Thoracic aorta (tissue), 2 donors: ENCODE data around the gene SARM1. TPM values are rescaled to one million over a fixed set of nuclear protein-coding genes. Genes with fewer than 3 reads are reported as not detected.

ENCODE experiments used
- ATAC-seq: fragments of 150-250 bp; one replicate; pipeline ENCODE4 v1.8.0; 2017; ENCODE audit warnings: low read depth; ENCODE audit not compliant: insufficient number of reproducible peaks, low FRiP score
- DNase-seq: peaks from one replicate; pipeline ENCODE4 v3.0.0-alpha.2; 2020; ENCODE audit warnings: low spot score
- H3K27ac ChIP-seq, 2 donors: fragments of 200-600 bp; sonication (generic); 1 replicate in 1 of 2; 2 replicates in 1 of 2; pipeline ENCODE4 v1.5.1; 2016; ENCODE audit warnings: mild to moderate bottlenecking in 2 of 2, moderate library complexity in 2 of 2
- H3K27me3 ChIP-seq: fragments of 200-600 bp; sonication (generic); replicated peaks from 2 replicates; pipeline ENCODE4 v1.6.0; 2016; ENCODE audit warnings: mild to moderate bottlenecking; ENCODE audit not compliant: insufficient read depth
- H3K36me3 ChIP-seq: fragments of 200-600 bp; sonication (generic); one replicate; pipeline ENCODE4 v1.5.1; 2016
- H3K4me1 ChIP-seq, 2 donors: fragments of 200-600 bp; sonication (generic); 1 replicate in 1 of 2; 2 replicates in 1 of 2; pipeline versions ENCODE4 v1.5.1 to v1.6.0; 2016; ENCODE audit warnings: low read depth in 2 of 2, mild to moderate bottlenecking in 1 of 2; ENCODE audit not compliant: control insufficient read depth in 1 of 2
- H3K4me3 ChIP-seq: fragments of 200-600 bp; sonication (generic); 2 replicates; pipeline ENCODE4 v1.5.1; 2016; ENCODE audit warnings: mild to moderate bottlenecking
- H3K9me3 ChIP-seq: fragments of 200-600 bp; sonication (generic); 2 replicates; pipeline ENCODE4 v1.5.1; 2016
- total RNA-seq, 2 donors: library from RNA; depleted of rRNA; stranded (reverse); fragments of >200 nt; gene quantifications; one replicate each; pipeline versions ENCODE4 v1.1.0 to v1.2.3, GENCODE V29; 2016
- TF ChIP-seq, protein P1 (sequence below): fragments of 200-600 bp; sonication (generic); IDR thresholded peaks from one replicate; pipeline ENCODE4 v1.5.1; 2019; ENCODE audit warnings: antibody characterized with exemption

The SARM1 gene
- total RNA-seq, 2 donors from 2014 or later, result 19.5 to 24.1 TPM

DNA sequence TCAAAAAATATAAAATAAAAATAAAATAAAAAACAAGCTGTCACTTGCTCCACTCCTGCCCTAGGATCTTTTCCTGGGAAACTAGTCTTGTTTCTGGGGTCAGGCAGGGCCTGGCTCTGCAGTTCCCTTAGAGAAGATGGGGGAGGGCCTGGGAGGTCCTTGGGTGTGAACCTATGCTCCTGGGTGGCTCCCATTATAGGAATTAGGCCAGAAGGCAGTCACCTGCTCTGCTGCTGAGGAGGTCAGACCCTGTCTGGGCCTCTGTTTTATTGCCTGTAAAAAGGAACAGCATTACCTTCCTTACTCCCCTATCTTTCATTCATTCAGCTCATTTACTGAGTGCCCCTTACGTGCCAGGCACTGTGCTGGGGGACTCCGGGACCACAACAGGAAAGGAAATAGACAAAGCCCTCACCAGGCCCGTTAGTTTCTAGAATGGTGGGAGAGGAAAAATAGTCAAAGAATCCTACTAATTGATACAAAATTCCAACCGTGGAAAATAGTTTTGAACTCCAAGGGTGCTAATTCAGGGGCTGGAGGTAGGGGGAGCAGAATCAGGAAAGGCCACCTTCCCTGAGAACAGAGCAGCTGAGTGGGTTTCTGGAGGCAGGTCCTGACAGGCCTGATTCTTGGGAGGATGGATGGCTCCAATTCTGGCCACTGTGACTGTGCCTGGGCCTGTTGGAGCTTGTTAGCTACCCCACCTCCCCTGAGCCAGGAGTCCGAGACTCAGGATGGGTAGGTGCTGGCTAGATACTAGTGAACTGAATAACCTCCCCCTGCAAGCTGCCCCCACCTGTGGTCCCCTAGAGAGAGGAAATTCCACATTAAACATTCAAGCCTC is 35.9 kb downstream of the SARM1 start:
- no peak overlapping the region for H3K27ac ChIP-seq
- TF ChIP-seq, protein P1, sequence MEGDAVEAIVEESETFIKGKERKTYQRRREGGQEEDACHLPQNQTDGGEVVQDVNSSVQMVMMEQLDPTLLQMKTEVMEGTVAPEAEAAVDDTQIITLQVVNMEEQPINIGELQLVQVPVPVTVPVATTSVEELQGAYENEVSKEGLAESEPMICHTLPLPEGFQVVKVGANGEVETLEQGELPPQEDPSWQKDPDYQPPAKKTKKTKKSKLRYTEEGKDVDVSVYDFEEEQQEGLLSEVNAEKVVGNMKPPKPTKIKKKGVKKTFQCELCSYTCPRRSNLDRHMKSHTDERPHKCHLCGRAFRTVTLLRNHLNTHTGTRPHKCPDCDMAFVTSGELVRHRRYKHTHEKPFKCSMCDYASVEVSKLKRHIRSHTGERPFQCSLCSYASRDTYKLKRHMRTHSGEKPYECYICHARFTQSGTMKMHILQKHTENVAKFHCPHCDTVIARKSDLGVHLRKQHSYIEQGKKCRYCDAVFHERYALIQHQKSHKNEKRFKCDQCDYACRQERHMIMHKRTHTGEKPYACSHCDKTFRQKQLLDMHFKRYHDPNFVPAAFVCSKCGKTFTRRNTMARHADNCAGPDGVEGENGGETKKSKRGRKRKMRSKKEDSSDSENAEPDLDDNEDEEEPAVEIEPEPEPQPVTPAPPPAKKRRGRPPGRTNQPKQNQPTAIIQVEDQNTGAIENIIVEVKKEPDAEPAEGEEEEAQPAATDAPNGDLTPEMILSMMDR, result no peak
- no peaks in the 10 kb centered on the region for H3K27me3 ChIP-seq
- no peak for DNase-seq
- ATAC-seq, result no peak
- H3K36me3 ChIP-seq, result no peaks in the 10 kb centered on the region
- no peak overlapping the region for H3K4me3 ChIP-seq
- peaks cover 8 to 24% of the 10 kb centered on the region in 2 donors for H3K4me1 ChIP-seq
- no peaks in the 10 kb centered on the region for H3K9me3 ChIP-seq

GRCh38 chr17:28407974-28408306 is 36.4 kb downstream of the SARM1 start:
- Histone ChIP-seq H3K4me1 (peaks cover 8 to 24% of the 10 kb centered on the region in 2 donors), H3K4me3 (no peak overlapping the region), H3K27ac (no peak overlapping the region), H3K27me3 (no peaks in the 10 kb centered on the region), H3K36me3 (no peaks in the 10 kb centered on the region), H3K9me3 (no peaks in the 10 kb centered on the region)
- no peak for DNase-seq
- TF ChIP-seq, protein P1, result no peak
- ATAC-seq, result no peak

GRCh38 chr17:28412099-28412498 is 40.6 kb downstream of the SARM1 start:
- TF ChIP-seq, protein P1, result no peak
- Histone ChIP-seq H3K9me3 (no peaks in the 10 kb centered on the region), H3K4me3 (no peak overlapping the region), H3K36me3 (no peaks in the 10 kb centered on the region), H3K27ac (no peak overlapping the region), H3K27me3 (no peaks in the 10 kb centered on the region), H3K4me1 (no peaks in the 10 kb centered on the region)
- ATAC-seq (no peak), DNase-seq (no peak)

DNA sequence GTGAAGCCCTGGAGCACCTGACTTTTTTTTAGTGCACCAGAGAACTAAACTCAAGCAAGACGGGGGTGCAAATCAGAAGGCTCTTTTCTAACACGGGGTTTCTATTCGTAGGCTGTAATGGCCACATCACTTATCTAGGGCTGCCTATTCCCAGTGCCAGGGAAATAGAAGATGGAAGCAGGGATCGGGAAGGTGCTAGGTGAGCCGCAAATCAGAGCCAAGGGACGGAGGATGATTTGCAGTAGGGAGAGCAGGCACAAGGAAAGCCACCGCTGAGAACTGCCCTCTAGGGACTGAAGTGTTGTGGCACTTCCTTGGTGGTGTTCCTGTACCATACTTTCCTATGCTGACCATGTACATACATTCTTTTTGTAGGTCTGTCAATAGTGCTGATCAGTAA is 42.3 kb downstream of the SARM1 start:
- Histone ChIP-seq H3K4me3 (no peak overlapping the region), H3K36me3 (no peaks in the 10 kb centered on the region), H3K27ac (no peak overlapping the region), H3K27me3 (no peaks in the 10 kb centered on the region), H3K4me1 (no peaks in the 10 kb centered on the region), H3K9me3 (no peaks in the 10 kb centered on the region)
- DNase-seq, result no peak
- ATAC-seq, result no peak
- TF ChIP-seq, protein P1, result no peak

- no peak overlapping the region for H3K4me3 ChIP-seq
- no peaks in the 10 kb centered on the region for H3K4me1 ChIP-seq
- H3K27me3 ChIP-seq, result no peaks in the 10 kb centered on the region
- no peaks in the 10 kb centered on the region for H3K36me3 ChIP-seq
- DNase-seq (no peak), ATAC-seq (no peak)
- no peak overlapping the region for H3K27ac ChIP-seq
- TF ChIP-seq, protein P1, result no peak
- H3K9me3 ChIP-seq, result no peaks in the 10 kb centered on the region
Observed at GRCh38 chr17:28415886-28416285, 44.4 kb downstream of the SARM1 start.
